SK-N-SH (cell line): Measurements from ENCODE around the gene CSH2. TPM values are rescaled to one million over a fixed set of nuclear protein-coding genes. Genes with fewer than 3 reads are reported as not detected.
"Not testable (repeated sequence)": the region's sequence is repeated elsewhere in the genome, so short reads cannot be mapped to it uniquely, and the experiment has no call there.

Experiments
- CTCF ChIA-PET: fragments of 300-600, 350-600 bp; formaldehyde crosslinking; extraction: SDS; loops from one replicate; lab custom pipeline; 2021; lab: Yijun Ruan, JAX
- POLR2A ChIA-PET: fragments of 350-600 bp; sonication (Branson Sonifier 250); formaldehyde crosslinking; extraction: SDS; loops from one replicate; lab custom pipeline; 2020; ENCODE audit warnings: antibody characterized with exemption, inconsistent platforms; lab: Yijun Ruan, JAX
- DNase-seq: peaks from one replicate; pipeline ENCODE4 v3.0.0; 2012
- H2AFZ ChIP-seq: fragments of 200-600 bp; sonication (generic); 2 replicates; pipeline ENCODE4 v1.8.1; 2016; ENCODE audit warnings: antibody characterized with exemption, mild to moderate bottlenecking, low read depth
- H3F3A ChIP-seq: fragments of 200-600 bp; sonication (generic); replicated peaks from 2 replicates; pipeline ENCODE3; 2016; ENCODE audit warnings: antibody characterized with exemption, mild to moderate bottlenecking; ENCODE audit not compliant: insufficient read depth
- H3K27ac ChIP-seq, 2 experiments: fragments of 200-500 bp in 1 of 2; fragments of 200-600 bp in 1 of 2; sonication (Bioruptor generic) in 1 of 2; sonication (generic), shearing (Covaris generic) in 1 of 2; 2 replicates each; pipeline versions ENCODE4 v1.5.1 to v1.6.1; 2014 to 2016; ENCODE audit warnings: low read depth in 2 of 2, inconsistent platforms in 1 of 2, low read length in 1 of 2, mild to moderate bottlenecking in 1 of 2, mixed read lengths in 1 of 2
- H3K27me3 ChIP-seq: fragments of 200-600 bp; sonication (generic), shearing (Covaris generic); 2 replicates; pipeline ENCODE4 v1.6.1; 2016; ENCODE audit warnings: mixed run types; ENCODE audit not compliant: insufficient read depth
- H3K36me3 ChIP-seq, 2 experiments: fragments of 200-500 bp in 1 of 2; fragments of 200-600 bp in 1 of 2; sonication (Bioruptor generic) in 1 of 2; sonication (generic) in 1 of 2; replicated peaks in 1 of 2; 2 replicates each; pipeline versions ENCODE3 to v1.5.1; 2014 to 2016; ENCODE audit warnings: low read length in 1 of 2, mild to moderate bottlenecking in 1 of 2; ENCODE audit not compliant: insufficient read depth in 2 of 2, control insufficient read depth in 1 of 2
- H3K4me1 ChIP-seq, 2 experiments: fragments of 200-500 bp in 1 of 2; fragments of 200-600 bp in 1 of 2; sonication (Bioruptor generic) in 1 of 2; sonication (generic), shearing (Covaris generic) in 1 of 2; 2 replicates each; pipeline versions ENCODE4 v1.5.1 to v1.6.1; 2014 to 2016; ENCODE audit warnings: low read depth in 1 of 2, low read length in 1 of 2, mixed run types in 1 of 2; ENCODE audit not compliant: insufficient read depth in 2 of 2, control insufficient read depth in 1 of 2
- H3K4me2 ChIP-seq: fragments of 200-600 bp; sonication (generic), shearing (Covaris generic); 2 replicates; pipeline ENCODE4 v1.6.1; 2017; ENCODE audit warnings: mixed run types
- H3K4me3 ChIP-seq, 2 experiments: fragments of 200-500 bp in 1 of 2; fragments of 200-600 bp in 1 of 2; sonication (Bioruptor generic) in 1 of 2; sonication (generic), shearing (Covaris generic) in 1 of 2; 2 replicates each; pipeline versions ENCODE4 v1.5.1 to v1.8.1; 2014 to 2016; ENCODE audit warnings: low read depth in 2 of 2, inconsistent platforms in 1 of 2, low read length in 1 of 2, mild to moderate bottlenecking in 1 of 2, mixed read lengths in 1 of 2, moderate library complexity in 1 of 2
- H3K79me2 ChIP-seq: fragments of 200-600 bp; sonication (generic); 2 replicates; pipeline ENCODE4 v1.8.1; 2017; ENCODE audit warnings: mild to moderate bottlenecking; ENCODE audit not compliant: insufficient read depth
- H3K9ac ChIP-seq: fragments of 200-600 bp; sonication (generic); 2 replicates; pipeline ENCODE4 v1.6.1; 2017; ENCODE audit warnings: mixed run types
- H3K9me2 ChIP-seq: fragments of 200-600 bp; sonication (generic); 2 replicates; pipeline ENCODE4 v1.6.1; 2017; ENCODE audit warnings: mixed run types
- H3K9me3 ChIP-seq: fragments of 200-600 bp; sonication (generic); 2 replicates; pipeline ENCODE4 v1.6.1; 2017; ENCODE audit warnings: mixed run types, mild to moderate bottlenecking, moderate library complexity
- H4K20me1 ChIP-seq: fragments of 200-600 bp; sonication (generic); 2 replicates; pipeline ENCODE4 v1.6.1; 2017; ENCODE audit warnings: mild to moderate bottlenecking, mixed run types; ENCODE audit not compliant: insufficient read depth
- FOSL2 ChIP-seq: IDR thresholded peaks from 2 replicates; pipeline ENCODE4 v1.4.0; 2012; ENCODE audit warnings: low read depth, mild to moderate bottlenecking, moderate library complexity, borderline replicate concordance
- FOXJ3 ChIP-seq: sonication (generic); formaldehyde crosslinking; IDR thresholded peaks from 2 replicates; pipeline ENCODE4 v1.5.1; 2020; ENCODE audit warnings: mild to moderate bottlenecking, missing genetic modification reagents
- MXI1 ChIP-seq: IDR thresholded peaks from 2 replicates; pipeline ENCODE4 v1.6.1; 2012; ENCODE audit warnings: mild to moderate bottlenecking, low read depth, low read length, improper control_type of control experiment
- WGBS: methylation state at CpG from one replicate; pipeline ENCODE4 v1.1.6; 2017; ENCODE audit warnings: low lambda C conversion rate; 5-methylcytosine and 5-hydroxymethylcytosine counted together
- polyA plus RNA-seq, 3 experiments: library from polyadenylated mRNA; depleted of rRNA; stranded (reverse); fragments of >200 nt; gene quantifications; 2 replicates each; pipeline ENCODE4 v1.2.3, GENCODE V29; 2012
- TF ChIP-seq, protein P1 (sequence below): fragments of 150-350 bp; IDR thresholded peaks from 2 replicates; pipeline ENCODE4 v1.6.1; 2016; ENCODE audit warnings: mild to moderate bottlenecking, low read depth, low read length

CSH2 gene
- polyA plus RNA-seq, 1 of the 3 experiments (the other 2 are of a cell fraction): not detected

DNA sequence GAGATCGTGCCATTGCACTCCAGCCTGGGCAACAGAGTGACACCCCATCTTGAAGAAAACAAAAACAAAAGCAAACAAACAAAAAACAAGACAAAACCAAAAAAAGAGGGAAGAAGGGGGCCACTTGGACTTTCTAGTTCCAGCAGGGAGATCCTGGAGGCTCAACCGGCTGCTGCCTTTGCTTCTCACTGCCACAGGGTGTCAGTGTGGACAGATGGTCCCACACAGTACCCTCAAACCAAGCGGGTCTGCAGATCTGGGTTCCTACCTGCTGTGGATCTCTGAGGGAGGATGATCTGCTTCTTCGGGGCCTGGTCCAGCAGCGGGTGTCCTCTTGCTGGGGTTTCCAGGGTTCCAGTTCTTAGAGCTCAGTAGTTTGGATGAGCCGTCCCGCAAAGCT is 6.9 kb downstream of the CSH2 start:
- H3K9me2 ChIP-seq, H3K9me3 ChIP-seq, DNase-seq, H3K4me3 ChIP-seq, H2AFZ ChIP-seq, H3K79me2 ChIP-seq, POLR2A ChIA-PET, H3K27me3 ChIP-seq, H3K4me1 ChIP-seq, H3K4me2 ChIP-seq, H3K36me3 ChIP-seq, H4K20me1 ChIP-seq, H3F3A ChIP-seq, H3K9ac ChIP-seq, H3K27ac ChIP-seq: not testable (repeated sequence)
- CTCF ChIA-PET: interaction anchor here (0.7 to 4.7 kb wide), 41 partner anchors 12 to 488 kb away, joined by 3 to 50 read pairs (median 5); partner anchors contain the start of genes CSHL1, DCAF7, GH1 and GH2
- 85% methylated on average over 4 of the region's 7 CpGs for WGBS

DNA sequence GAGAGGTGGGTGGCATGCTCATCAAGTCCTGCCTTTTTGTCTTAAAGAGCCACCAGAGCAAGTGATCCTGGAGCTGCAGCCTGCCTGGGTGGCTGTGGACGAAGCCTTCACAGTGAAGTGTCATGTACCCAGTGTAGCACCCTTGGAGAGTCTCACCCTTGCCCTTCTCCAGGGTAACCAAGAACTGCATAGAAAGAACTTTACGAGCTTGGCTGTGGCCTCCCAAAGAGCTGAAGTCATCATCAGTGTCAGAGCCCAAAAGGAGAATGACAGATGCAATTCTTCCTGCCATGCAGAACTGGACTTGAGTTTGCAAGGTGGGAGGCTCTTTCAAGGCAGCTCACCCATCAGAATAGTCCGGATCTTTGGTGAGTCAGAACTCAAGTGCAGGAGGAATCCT is 14.2 kb downstream of the CSH2 start:
- Histone ChIP-seq H3K36me3 (no peaks in the 10 kb centered on the region), H3K4me1 (no peaks in the 10 kb centered on the region), H3K27ac (no peak overlapping the region), H3K9me3 (no peaks in the 10 kb centered on the region), H3K79me2 (no peaks in the 10 kb centered on the region), H3K9me2 (no peaks in the 10 kb centered on the region), H3K4me3 (no peak overlapping the region), H2AFZ (no peak overlapping the region), H3F3A (no peaks in the 10 kb centered on the region), H3K27me3 (peaks cover 31% of the 10 kb centered on the region), H3K4me2 (no peak overlapping the region), H4K20me1 (no peaks in the 10 kb centered on the region), H3K9ac (no peak overlapping the region)
- CTCF ChIA-PET: interaction anchor here (0.8 to 4.6 kb wide), 12 partner anchors 11 to 434 kb away, joined by 3 to 20 read pairs (median 5); partner anchors contain the start of genes GH2 and SMARCD2
- DNase-seq: no peak
- no peak for TF ChIP-seq FOXJ3 (CRISPR knock-in tag)
- TF ChIP-seq, protein P1, sequence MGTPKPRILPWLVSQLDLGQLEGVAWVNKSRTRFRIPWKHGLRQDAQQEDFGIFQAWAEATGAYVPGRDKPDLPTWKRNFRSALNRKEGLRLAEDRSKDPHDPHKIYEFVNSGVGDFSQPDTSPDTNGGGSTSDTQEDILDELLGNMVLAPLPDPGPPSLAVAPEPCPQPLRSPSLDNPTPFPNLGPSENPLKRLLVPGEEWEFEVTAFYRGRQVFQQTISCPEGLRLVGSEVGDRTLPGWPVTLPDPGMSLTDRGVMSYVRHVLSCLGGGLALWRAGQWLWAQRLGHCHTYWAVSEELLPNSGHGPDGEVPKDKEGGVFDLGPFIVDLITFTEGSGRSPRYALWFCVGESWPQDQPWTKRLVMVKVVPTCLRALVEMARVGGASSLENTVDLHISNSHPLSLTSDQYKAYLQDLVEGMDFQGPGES: no peak
- no peak for TF ChIP-seq MXI1
- POLR2A ChIA-PET: no interaction called here
- WGBS: 38% methylated on average over 3 of the region's 3 CpGs

DNA sequence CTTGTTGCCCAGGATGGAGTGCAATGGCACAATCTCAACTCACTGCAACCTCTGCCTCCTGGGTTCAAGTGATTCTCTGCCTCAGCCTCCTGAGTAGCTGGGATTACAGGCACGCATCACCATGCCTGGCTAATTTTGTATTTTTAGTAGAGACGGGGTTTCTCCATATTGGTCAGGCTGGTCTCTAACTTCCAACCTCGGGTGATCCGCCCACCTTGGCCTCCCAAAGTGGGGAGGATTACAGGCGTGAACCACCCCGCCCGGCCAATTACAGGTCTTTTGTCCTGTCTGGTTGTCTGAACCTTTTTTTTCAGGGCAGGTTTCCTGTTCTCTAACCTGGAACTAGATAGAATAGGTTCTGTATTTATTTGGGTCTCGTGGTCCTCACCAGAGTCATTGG is 17.1 kb downstream of the CSH2 start:
- not testable (repeated sequence) for H3K79me2 ChIP-seq, H3K9ac ChIP-seq, H3K4me3 ChIP-seq, H3K9me3 ChIP-seq, DNase-seq, H3K4me2 ChIP-seq, H2AFZ ChIP-seq, H3F3A ChIP-seq, H3K27ac ChIP-seq, H3K4me1 ChIP-seq, H3K36me3 ChIP-seq, H4K20me1 ChIP-seq, H3K9me2 ChIP-seq
- POLR2A ChIA-PET: interaction anchor here (0.7 kb wide), 1 partner anchor 235 kb away, joined by 5 read pairs; no protein-coding TSS in a partner anchor
- 88% methylated on average over 8 of the region's 8 CpGs for WGBS
- CTCF ChIA-PET: interaction anchor here (0.6 to 6.4 kb wide), 16 partner anchors 10 to 430 kb away, joined by 3 to 50 read pairs (median 3); partner anchors contain the start of gene GH2
- peaks cover 35% of the 10 kb centered on the region for H3K27me3 ChIP-seq

DNA sequence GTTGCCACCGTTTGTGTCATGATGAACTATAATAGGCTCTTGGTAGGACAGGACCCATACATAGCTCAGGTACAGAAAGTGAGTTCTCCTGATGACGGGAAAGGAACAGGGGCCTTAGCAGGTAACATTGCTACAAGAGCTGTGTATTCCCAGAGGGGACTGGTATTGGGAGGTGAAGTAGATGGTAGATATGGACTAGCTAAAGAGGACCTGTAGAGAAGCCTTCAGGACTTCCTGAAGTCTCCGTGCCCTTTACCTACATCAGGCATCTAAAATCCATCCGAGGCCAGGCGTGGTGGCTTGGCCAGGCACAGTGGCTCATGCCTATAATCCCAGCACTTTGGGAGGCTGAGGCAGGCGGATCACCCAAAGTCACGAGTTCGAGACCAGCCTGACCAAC is 18.3 kb downstream of the CSH2 start:
- Histone ChIP-seq H2AFZ (no peak overlapping the region), H3K9me2 (no peaks in the 10 kb centered on the region), H3K27me3 (peaks cover 35% of the 10 kb centered on the region), H3K27ac (no peak overlapping the region), H3K4me2 (no peak overlapping the region), H3K4me3 (no peak overlapping the region), H3K4me1 (no peaks in the 10 kb centered on the region), H3K79me2 (no peaks in the 10 kb centered on the region), H3F3A (no peaks in the 10 kb centered on the region), H3K9ac (no peak overlapping the region), H3K36me3 (no peaks in the 10 kb centered on the region), H3K9me3 (no peaks in the 10 kb centered on the region), H4K20me1 (no peaks in the 10 kb centered on the region)
- CTCF ChIA-PET: interaction anchor here (1.1 to 6.4 kb wide), 4 partner anchors 9 to 63 kb away, joined by 3 to 50 read pairs (median 7); partner anchors contain the start of gene GH1
- TF ChIP-seq FOSL2: no peak
- no peak for DNase-seq
- WGBS: 68% methylated on average over 8 of the region's 8 CpGs
- POLR2A ChIA-PET: no interaction called here
